GM21723 (cell line): ENCODE measurements around the gene HSDL2.
"Not testable (repeated sequence)": the region's sequence is repeated elsewhere in the genome, so short reads cannot be mapped to it uniquely, and the experiment has no call there.

ENCODE experiments used
- ATAC-seq: cut with Tn5 transposase; IDR thresholded peaks from one replicate; pipeline ENCODE4 v1.9.1; 2021; ENCODE audit warnings: mild to moderate bottlenecking, moderate library complexity; ENCODE audit not compliant: unreplicated experiment

The HSDL2 gene

GRCh38 chr9:112494153-112494552 lies 114.2 kb downstream of the HSDL2 start:
- no peak for ATAC-seq

DNA sequence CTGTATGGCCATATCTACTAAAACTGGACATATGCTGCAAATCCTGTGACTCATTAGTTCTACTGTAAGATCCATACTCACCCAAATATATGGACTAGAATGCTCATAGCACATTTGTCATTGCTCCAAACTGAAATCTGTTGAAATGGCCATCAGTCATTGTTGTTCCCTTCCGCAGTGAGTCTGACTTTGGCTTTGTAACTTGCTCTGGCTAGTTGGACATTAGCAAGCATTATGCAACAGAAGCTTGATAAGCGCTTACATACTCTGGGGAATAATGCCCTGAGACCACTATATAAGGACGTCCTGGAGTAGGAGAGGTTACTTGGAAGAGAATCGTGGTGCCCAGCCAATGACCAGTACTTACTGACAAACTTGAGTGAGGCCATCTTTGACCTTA lies 115.7 kb downstream of the HSDL2 start:
- no peak for ATAC-seq

- ATAC-seq, result no peak
Measured at GRCh38 chr9:112496074-112496722, 116.3 kb downstream of the HSDL2 start.

DNA sequence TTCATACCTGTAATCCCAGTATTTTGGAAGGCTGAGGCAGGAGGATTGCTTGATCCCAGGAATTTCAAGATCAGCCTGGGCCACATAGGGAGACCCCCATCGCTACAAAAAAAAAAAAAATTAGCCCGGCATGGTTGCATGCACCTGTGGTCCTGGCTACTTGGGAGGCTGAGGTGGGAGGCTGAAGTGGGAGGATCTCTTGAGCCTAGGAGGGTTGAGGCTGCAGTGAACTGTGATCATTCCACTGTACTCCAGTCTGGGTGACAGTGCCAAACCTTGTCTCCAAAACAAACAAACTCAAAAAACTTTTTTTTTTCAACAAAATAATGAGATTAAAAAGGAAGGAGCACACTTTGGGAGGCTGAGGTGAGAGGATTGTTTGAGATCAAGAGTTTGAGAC lies 120.9 kb downstream of the HSDL2 start:
- ATAC-seq, result no peak

GRCh38 chr9:112501287-112501686 lies 121.4 kb downstream of the HSDL2 start:
- no peak for ATAC-seq

GRCh38 chr9:112502175-112502946 lies 122.5 kb downstream of the HSDL2 start:
- no peak for ATAC-seq

DNA sequence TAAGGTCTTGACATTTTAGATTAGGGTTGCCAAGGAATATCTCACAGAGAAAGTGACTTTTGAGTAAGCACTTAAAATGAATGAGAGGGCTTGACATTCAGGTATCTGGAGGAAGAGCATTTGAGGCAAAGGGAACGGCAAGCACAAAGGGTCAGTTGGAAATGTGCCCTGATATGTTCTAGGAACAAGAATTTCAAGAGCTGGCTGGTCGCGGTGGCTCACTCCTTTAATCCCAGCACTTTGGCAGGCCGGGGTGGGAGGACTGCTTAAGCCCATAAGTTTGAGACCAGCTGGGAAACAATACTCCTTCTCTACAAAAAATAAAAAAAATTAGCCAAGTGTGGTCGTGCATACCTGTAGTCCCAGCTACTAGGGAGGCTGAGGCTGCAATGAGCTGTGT lies 123.3 kb downstream of the HSDL2 start:
- no peak for ATAC-seq

DNA sequence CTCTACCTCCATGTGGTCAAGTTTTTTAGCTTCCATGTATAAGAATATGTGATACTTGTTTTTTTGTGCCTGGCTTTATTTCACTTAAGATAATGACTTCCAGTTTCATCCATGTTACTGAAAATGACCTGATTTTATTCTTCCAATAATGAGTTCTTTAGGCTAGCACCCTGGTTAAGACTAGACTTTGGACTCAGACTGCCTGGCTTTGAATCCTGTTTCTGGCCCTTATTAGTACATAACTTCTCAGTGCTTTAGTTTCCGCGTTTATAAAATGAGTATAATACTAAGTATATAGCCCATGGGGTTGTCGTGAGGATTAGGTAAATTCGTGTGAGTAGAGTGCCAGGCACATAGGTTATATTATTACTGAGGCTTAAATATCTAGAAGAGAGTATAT lies 125.2 kb downstream of the HSDL2 start:
- ATAC-seq, result no peak

DNA sequence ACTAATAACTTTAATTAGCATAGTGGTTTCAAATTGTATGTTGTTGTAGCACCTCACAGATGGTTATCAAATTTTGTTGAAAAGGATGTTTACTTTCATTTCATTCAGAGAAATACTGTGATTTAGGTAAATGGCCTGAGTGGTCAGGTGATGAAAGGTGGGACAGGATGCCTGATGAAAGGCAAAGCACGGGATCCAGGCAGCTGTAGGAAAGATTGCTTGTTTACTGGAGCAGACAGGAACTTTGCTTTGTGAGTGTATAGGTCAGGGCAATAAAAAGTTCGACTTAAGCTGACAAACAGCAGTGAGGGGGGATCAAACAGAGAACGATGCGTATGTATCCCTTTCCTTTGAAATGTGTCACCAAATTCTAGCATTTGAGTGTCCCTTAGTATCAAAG lies 125.7 kb downstream of the HSDL2 start:
- ATAC-seq, result no peak

- no peak for ATAC-seq
Measured at GRCh38 chr9:112506571-112506970, 126.7 kb downstream of the HSDL2 start.

DNA sequence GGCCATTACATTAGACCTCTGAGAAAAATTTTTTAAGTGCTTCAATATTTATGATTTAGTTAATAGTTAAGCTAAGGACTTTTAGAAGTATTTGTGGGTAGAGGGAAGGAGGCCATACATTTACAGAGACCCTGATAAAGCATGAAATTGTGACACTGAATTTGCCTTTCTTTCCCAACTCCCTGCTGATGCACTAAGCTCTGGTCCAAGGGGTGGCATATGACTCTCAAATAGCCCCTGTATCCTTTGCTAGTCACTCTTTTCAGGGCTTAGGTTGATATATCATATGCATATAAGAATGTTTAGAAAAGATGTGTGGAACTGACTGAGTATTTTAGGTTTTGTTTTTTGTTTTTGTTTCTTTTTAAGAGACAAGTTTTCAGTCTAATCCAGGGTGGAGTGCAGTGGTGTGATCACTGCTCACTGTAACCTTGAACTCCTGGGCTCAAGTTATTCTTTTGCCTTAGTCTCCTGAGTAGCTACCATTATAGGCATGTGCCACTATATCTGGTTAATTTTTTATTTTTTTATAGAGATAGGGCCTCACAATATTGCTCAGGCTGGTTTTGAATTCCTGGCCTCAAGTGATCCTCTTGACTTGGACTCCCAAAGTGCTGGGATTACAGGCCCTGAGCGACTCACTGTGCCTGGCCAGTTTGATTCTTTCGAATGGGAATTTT lies 127.2 kb downstream of the HSDL2 start:
- no peak for ATAC-seq

DNA sequence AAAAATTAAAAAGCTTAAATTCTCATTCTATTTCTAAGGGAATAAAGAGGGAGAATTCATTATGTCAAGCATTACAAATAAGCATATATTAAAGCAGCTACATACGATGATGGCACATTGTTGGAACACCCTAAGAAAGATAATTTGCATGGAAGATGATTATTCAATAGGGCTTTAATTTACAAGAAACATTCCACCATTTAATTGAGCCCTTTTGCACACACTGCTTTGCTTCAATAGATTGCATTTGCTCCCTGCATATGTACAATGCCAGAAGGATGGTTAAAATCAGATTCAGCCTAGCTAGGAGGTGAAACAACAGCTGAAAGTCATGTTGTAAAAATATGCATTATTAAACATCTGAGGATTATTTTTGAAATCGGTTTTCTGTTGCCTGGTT lies 128.5 kb downstream of the HSDL2 start:
- ATAC-seq, result no peak

GRCh38 chr9:112512377-112512776 lies 132.5 kb downstream of the HSDL2 start:
- not testable (repeated sequence) for ATAC-seq

DNA sequence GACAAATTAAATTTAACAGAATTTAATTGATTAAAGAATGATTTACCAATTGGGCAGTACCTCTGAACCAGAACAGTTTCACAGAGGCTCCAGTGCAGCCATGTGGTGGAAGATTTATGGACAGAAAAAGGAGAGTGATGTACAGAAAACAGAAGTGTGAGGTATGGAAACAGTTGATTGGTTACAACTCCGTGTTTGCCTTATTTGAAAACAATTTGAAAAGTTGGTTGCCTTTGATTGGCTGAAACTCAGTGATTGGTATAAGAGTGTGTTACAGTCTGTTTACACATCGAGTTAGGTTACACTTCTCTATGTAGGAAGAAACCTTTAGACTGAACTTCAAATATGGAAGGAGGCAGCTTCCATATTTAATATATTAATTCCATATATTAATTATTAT lies 136.9 kb downstream of the HSDL2 start:
- ATAC-seq, result no peak

DNA sequence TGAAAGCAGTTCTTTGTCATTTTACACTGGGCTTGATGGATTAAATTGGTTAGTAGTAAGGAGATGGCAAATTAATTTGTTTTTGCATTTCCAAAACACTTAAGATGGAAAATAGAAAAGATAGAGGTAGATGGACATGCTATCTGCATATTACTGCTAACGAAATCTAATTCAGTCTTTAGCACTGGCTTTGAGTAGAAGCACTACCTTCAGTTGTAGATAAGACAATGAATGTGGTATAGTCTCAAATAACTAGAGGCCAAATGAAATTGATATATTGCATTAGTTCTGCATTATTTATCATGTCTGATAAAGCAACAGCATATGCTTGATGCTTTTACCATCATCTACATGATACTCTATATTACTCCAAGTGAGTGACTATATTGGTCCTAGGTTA lies 140.2 kb downstream of the HSDL2 start:
- ATAC-seq, result no peak

DNA sequence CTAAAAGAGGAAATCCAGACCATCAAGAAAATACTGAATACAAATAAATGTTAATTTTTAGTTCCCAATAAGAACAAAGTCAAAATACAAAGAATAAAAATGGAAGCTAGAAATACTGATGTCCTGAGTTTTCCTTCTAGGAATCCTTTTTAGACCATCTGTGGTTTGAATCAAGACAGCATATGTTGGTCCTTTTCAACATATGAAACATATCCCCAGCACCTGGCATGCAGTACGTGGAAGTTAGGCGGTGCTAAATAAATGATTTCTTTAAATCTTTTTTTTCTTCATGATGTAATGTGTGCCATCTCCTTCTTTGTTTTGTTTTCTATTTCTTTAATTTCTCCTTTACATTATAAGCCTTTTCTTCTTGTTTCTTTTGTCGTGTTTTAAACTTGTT lies 140.7 kb downstream of the HSDL2 start:
- no peak for ATAC-seq
